ENCODE results near the gene SZT2.

The SZT2 gene

DNA sequence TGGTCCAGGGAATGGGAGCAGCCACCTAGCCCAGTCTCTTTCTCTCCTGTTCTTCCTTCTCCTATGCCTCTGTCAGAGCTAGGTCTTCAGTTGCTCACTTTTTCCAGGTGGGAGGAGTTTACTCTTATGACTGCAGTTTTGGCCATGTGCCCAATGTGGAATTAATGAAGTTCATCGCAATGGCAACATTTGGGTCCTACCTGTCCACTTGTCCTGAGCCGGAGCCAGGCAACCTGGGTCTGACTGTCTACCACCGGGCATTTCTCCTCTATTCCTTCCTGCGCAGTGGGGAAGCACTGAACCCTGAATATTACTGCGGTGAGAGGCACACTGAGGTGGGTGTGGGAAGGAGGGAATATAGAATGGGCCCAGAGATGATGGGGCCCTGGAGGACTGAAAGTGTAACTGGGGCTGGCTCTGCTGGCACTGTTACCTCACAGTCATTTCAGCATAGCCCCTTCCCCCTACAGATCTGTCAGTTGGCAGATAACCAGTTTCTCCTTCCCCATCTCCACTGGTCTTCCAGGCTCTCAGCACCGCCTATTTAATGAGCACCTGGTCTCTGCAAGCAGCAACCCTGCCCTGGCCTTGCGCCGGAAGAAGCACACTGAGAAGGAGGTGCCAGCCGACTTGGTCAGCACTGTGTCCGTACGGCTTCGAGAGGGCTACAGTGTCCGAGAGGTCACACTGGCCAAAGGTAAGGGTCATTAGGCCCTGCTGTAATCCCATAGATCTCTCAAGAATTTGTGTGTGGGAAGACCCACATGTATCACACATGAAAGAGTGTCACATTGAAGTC, 30.1 kb downstream of the SZT2 start:
- Mint-ChIP-seq H3K4me3 (no peak overlapping the region), H3K27me3 (no peaks in the 10 kb centered on the region), H3K4me1 (ENCODE audit: low read depth) (peaks cover 3% of the 10 kb centered on the region), H3K27ac (peak overlapping the region; percentile 65), H3K36me3 (ENCODE audit: low read depth) (peaks cover 59% of the 10 kb centered on the region), H3K9me3 (no peaks in the 10 kb centered on the region)
- no peak for DNase-seq

DNA sequence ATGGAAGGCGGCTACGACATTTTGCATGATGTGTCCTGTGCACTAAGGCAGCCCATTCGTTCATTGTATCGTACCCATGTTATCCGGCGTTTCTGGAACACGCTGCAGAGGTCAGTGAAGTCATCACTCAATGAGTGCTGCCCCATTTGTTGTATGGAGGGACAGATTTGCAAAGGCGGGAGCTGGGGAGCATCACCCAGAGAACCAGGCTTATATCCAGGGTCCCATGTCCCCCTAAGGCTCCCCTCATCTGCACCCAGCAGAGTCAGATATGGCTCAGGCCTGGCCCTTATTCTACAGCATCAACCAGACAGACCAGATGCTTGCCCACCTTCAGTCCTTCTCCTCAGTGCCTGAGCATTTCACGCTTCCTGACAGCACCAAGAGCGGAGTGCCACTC, 31.2 kb downstream of the SZT2 start:
- DNase-seq, result no peak
- no peaks in the 10 kb centered on the region for H3K9me3 Mint-ChIP-seq
- H3K4me3 Mint-ChIP-seq, result no peak overlapping the region
- H3K4me1 Mint-ChIP-seq (ENCODE audit: low read depth), result peaks cover 3% of the 10 kb centered on the region
- H3K36me3 Mint-ChIP-seq (ENCODE audit: low read depth), result peaks cover 65% of the 10 kb centered on the region
- no peaks in the 10 kb centered on the region for H3K27me3 Mint-ChIP-seq
- no peak overlapping the region for H3K27ac Mint-ChIP-seq

DNA sequence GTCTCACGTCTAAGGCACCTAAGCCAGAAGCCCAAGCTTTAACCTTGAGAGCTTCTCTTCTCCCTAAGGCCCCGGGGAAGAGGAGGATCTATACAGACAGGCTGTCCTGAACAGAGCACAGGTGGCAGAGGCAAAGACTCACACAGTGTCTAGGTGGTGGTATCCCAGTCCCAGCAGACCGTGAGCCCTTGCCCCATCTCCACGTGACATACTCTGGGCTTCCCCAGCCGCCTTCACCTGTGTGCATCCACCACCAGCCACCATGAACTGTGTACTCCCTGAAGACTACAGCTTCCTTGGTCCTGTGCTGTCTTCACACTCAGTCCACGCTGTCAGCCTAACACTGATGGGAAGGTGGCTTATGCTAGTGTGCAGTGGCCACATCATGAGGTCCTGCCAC, 31.7 kb downstream of the SZT2 start:
- Mint-ChIP-seq H3K36me3 (ENCODE audit: low read depth) (peaks cover 71% of the 10 kb centered on the region), H3K27me3 (no peaks in the 10 kb centered on the region), H3K4me1 (ENCODE audit: low read depth) (peaks cover 3% of the 10 kb centered on the region), H3K4me3 (no peak overlapping the region), H3K27ac (no peak overlapping the region), H3K9me3 (no peaks in the 10 kb centered on the region)
- DNase-seq, result no peak

DNA sequence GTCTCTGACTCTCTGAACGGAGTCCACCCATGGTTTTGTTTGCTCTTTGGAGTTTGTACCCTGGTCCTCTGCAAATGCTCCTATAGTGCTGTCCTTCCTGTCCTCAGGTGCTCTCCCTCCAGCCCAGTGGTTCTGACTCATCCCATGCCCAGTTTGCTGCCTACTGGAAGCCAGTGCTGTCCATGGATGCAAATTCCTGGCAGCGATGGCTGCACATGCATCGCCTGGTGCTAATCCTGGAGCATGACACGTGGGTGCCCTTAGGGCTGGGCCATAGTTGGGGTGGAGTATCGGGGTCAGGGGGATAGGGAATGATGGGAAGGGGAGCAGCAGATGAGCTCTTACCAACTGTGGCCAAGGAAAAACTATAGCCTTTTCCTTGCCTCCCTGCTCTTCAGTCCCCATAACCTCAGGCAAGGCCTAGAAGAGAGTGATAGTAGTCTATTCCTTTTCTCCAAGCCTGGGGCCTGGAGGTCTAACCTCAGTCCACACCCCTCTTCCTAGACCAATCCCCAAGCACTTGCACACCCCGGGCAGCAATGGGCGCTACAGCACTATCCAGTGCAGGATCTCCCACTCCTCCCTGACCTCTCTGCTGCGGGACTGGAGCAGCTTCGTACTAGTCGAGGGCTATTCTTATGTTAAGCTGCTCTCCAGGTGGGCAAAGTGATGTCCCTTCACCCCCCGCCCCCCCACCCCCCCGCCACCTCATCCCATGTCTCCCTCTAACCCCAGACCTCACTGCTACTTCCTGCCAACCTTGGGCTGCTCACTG, 32.5 kb downstream of the SZT2 start:
- no peak overlapping the region for H3K4me3 Mint-ChIP-seq
- no peak overlapping the region for H3K27ac Mint-ChIP-seq
- no peak for DNase-seq
- H3K4me1 Mint-ChIP-seq (ENCODE audit: low read depth), result peaks cover 3% of the 10 kb centered on the region
- H3K9me3 Mint-ChIP-seq, result no peaks in the 10 kb centered on the region
- no peaks in the 10 kb centered on the region for H3K27me3 Mint-ChIP-seq
- peaks cover 78% of the 10 kb centered on the region for H3K36me3 Mint-ChIP-seq (ENCODE audit: low read depth)

DNA sequence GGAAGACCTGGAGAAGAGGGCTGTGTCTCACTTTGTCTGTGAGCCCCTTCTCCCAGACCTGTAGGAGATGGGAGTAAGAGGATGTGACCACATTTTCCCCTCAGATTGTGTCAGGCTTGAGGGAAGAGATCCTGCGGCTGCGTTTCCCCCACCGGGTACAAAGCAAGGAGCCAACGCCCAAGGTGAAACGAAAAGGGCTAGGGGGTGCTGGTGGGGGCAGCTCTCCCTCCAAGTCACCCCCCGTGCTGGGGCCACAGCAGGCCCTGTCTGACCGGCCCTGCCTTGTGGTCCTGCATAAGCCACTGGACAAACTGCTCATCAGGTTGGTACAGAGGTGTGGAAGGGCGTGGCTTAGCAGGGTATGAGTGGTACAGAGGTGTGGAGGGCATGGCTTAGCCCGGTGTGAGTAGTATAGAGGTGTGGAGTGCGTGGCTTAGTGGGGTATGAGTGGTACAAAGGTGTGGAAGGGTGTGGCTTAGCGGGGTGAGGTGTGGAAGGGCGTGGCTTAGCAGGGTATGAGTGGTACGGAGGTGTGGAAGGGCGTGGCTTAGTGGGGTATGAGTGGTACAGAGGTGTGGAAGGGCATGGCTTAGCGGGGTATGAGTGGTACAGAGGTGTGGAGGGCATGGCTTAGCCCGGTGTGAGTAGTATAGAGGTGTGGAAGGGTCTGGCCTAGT, 33.4 kb downstream of the SZT2 start:
- no peaks in the 10 kb centered on the region for H3K27me3 Mint-ChIP-seq
- DNase-seq, result no peak
- H3K36me3 Mint-ChIP-seq (ENCODE audit: low read depth), result peaks cover 88% of the 10 kb centered on the region
- H3K4me3 Mint-ChIP-seq, result no peak overlapping the region
- H3K9me3 Mint-ChIP-seq, result no peaks in the 10 kb centered on the region
- peaks cover 3% of the 10 kb centered on the region for H3K4me1 Mint-ChIP-seq (ENCODE audit: low read depth)
- peak overlapping the region; percentile 38 for H3K27ac Mint-ChIP-seq

DNA sequence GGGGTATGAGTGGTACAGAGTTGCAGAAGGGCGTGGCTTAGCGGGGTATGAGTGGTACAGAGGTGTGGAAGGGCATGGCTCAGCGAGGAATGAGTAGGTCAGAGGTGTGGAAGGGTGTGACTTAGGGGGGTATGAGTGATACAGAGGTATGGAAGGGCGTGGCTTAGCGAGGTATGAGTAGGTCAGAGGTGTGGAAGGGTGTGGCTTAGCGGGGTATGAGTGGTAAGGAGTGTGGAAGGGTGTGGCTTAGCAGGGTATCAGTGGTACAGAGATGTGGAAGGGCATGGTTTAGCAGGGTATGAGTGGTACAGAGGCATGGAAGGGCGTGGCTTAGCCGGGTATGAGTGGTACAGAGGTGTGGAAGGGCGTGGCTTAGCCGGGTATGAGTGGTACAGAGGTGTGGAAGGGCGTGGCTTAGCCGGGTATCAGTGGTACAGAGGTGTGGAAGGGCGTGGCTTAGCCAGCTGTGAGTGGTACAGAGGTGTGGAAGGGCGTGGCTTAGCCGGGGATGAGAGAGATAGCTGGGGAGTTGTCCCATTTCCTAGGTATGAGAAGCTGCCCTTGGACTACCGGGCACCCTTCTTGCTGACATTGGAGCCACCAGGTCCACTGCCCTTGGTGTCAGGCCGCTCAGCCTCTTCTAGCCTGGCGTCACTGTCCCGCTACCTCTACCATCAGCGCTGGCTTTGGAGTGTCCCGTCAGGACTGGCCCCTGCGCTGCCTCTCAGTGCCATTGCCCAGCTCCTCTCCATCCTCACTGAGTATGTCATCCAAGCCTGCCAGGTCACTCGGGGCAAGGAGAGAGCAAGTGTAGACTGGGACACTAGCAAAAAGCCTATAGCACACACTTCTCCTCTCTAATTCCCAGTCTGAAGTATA, 34.2 kb downstream of the SZT2 start:
- no peak overlapping the region for H3K4me3 Mint-ChIP-seq
- H3K27me3 Mint-ChIP-seq, result no peaks in the 10 kb centered on the region
- H3K9me3 Mint-ChIP-seq, result no peaks in the 10 kb centered on the region
- H3K4me1 Mint-ChIP-seq (ENCODE audit: low read depth), result peaks cover 3% of the 10 kb centered on the region
- H3K27ac Mint-ChIP-seq, result peak overlapping the region; percentile 38
- peaks cover 95% of the 10 kb centered on the region for H3K36me3 Mint-ChIP-seq (ENCODE audit: low read depth)
- no peak for DNase-seq

DNA sequence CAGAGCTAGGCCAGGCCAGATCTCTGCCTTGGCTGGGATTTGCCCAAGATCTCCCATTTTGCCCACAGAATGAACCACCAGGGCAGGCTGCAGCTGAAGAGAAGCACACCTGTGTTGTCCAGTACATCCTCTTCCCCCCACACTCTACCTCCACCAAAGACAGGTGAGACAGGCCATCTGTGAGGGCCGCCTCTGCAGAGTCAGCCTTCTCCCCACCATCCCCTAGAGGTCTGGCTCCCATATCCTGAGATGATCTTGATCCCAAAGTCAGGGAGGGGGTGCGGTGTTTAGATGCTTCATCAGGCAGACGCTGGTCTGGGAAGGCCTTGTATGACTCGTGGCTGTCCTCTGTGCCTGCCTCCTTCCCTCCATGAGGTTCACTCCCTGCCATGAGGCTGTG, 35.3 kb downstream of the SZT2 start:
- H3K27ac Mint-ChIP-seq, result peak overlapping the region; percentile 22
- H3K9me3 Mint-ChIP-seq, result no peaks in the 10 kb centered on the region
- peaks cover 96% of the 10 kb centered on the region for H3K36me3 Mint-ChIP-seq (ENCODE audit: low read depth)
- no peak overlapping the region for H3K4me3 Mint-ChIP-seq
- DNase-seq, result no peak
- no peaks in the 10 kb centered on the region for H3K27me3 Mint-ChIP-seq
- H3K4me1 Mint-ChIP-seq (ENCODE audit: low read depth), result no peaks in the 10 kb centered on the region

DNA sequence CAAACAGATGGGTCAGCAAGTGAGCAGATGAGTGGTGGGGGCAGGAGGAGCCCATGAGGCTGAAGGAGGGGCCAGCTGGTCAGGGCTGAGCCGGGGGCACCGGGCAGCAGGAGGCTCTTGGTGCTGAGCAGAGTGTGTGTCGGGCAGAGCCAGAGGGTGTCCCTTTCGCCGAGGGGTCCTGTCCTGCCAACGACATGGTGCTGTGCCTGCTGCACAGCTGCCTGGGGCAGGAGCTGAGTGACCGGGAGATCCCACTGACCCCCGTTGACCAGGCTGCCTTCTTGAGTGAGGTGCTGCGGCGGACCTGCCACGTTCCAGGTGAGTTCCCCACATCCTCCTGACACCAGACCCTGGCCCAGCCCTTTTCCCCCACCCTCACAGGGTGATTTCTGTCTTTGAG, 36.5 kb downstream of the SZT2 start:
- DNase-seq, result no peak
- Mint-ChIP-seq H3K27ac (no peak overlapping the region), H3K36me3 (ENCODE audit: low read depth) (peaks cover 96% of the 10 kb centered on the region), H3K27me3 (no peaks in the 10 kb centered on the region), H3K4me1 (ENCODE audit: low read depth) (no peaks in the 10 kb centered on the region), H3K4me3 (no peak overlapping the region), H3K9me3 (no peaks in the 10 kb centered on the region)

DNA sequence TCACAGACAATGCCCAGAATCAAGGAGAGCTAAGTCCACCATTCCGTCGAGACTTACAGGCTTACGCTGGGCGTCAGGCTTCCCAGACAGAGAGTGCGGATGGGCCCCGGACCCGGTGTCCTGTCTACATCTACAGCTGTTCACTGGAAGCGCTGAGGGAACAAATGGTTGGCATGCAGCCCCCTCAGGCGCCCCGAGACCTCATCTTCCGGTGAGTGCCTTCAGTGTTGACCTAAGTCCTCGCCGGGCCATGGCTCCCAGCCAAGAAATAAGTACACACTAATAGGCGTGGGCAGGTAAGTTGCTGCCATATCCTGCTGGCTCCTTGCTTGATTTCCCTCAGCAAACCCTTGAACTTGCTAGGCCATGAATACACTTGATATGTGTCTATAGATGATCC, 37.8 kb downstream of the SZT2 start:
- no peaks in the 10 kb centered on the region for H3K4me1 Mint-ChIP-seq (ENCODE audit: low read depth)
- no peak for DNase-seq
- H3K4me3 Mint-ChIP-seq, result no peak overlapping the region
- H3K27ac Mint-ChIP-seq, result no peak overlapping the region
- no peaks in the 10 kb centered on the region for H3K9me3 Mint-ChIP-seq
- no peaks in the 10 kb centered on the region for H3K27me3 Mint-ChIP-seq
- H3K36me3 Mint-ChIP-seq (ENCODE audit: low read depth), result peaks cover 99% of the 10 kb centered on the region

DNA sequence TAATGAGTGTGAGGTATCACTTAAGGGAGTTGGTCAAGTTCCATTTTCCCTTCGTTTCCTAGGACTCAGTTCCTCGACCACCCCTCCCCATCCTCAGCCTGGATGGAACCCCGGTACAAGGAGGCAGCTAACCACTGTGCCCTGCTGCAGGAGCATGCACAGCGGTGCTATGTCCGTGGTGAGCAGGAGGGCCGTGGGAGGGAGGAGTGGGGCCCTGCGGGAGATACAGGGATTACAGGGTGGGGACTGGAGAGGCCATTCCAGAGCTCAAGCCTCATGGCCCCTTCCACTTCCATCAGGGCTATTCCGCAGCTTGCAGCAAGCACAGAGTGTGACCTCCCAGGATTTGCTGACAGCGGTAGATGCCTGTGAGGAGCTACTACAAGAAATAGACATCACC, 38.2 kb downstream of the SZT2 start:
- Mint-ChIP-seq H3K36me3 (ENCODE audit: low read depth) (peaks cover 99% of the 10 kb centered on the region), H3K27ac (no peak overlapping the region), H3K27me3 (no peaks in the 10 kb centered on the region), H3K9me3 (no peaks in the 10 kb centered on the region), H3K4me3 (no peak overlapping the region), H3K4me1 (ENCODE audit: low read depth) (no peaks in the 10 kb centered on the region)
- DNase-seq, result no peak

DNA sequence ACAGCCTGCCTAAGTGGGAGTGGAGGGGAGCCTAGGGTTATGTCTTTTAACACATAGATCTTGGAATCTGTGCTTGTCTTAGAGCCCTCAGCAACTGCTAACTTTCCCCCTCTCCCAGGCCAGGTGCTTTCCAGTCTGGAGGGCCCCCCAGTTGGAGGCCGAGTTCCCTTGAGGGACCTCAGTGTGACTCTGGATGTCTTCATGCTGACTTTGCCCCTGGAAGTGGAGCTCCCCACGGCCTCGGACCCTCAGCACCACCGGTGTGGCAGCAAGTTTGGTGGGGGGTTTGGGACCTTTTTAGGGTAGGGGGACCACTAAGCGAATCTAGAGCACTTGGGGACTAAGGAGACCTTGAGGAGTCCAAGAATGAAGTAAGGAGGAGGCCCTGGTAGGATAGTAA, 41.1 kb downstream of the SZT2 start:
- Mint-ChIP-seq H3K4me1 (ENCODE audit: low read depth) (no peaks in the 10 kb centered on the region), H3K27ac (no peak overlapping the region), H3K4me3 (no peak overlapping the region), H3K9me3 (no peaks in the 10 kb centered on the region), H3K36me3 (ENCODE audit: low read depth) (peaks cover 97% of the 10 kb centered on the region), H3K27me3 (no peaks in the 10 kb centered on the region)
- DNase-seq, result no peak

DNA sequence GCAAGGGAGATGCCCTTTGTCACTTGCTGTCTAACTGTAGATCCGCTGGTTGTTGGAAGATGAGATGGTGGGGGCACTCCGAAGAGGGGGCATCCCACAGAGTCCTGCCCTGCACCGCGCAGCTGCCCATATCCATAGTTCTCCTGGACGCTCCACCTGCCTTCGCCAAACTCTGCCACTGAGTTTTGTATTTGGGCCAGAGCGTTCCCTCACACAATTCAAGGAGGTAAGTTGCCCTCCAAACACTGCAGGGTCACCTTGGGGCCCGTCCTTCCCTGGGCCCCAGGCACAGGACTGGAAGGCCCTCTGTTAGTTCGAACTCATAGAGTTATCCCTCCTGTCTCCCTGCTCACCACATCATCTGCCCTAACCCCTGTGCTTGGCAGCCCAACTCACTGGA, 42.0 kb downstream of the SZT2 start:
- H3K9me3 Mint-ChIP-seq, result no peaks in the 10 kb centered on the region
- no peak for DNase-seq
- peaks cover 97% of the 10 kb centered on the region for H3K36me3 Mint-ChIP-seq (ENCODE audit: low read depth)
- H3K4me1 Mint-ChIP-seq (ENCODE audit: low read depth), result no peaks in the 10 kb centered on the region
- no peaks in the 10 kb centered on the region for H3K27me3 Mint-ChIP-seq
- H3K27ac Mint-ChIP-seq, result no peak overlapping the region
- no peak overlapping the region for H3K4me3 Mint-ChIP-seq

DNA sequence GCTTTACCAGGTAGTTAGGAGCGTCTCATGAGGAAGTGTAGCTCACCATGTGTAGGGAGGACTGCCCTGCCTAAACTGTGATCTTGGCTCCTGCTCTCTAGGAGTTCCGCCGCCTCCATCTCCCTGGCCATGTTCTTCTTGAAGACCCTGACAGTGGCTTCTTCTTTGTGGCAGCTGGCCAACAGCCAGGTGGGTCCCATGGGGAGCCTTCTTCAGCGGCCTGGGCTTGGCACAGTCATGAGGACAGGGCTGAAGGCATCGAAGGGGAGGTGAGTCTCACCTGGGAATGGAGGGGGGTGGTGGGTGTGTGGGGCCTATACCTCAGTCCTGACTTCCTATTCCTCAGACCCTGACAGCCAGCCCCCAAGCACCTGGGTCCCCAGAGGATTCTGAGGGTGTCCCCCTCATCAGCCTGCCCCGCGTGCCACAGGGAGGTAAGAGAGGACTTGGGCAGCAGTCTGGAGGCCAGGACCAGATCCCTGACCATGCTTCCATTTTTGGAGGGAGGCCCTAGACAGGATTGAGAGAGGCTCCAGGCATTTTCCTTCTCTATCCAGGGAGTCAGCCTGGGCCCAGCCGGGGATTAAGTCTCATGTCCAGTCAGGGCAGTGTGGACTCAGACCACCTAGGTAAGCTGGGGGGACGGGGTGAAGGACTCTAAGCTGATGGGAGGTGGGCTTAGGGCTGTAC, 42.6 kb downstream of the SZT2 start:
- H3K27ac Mint-ChIP-seq, result no peak overlapping the region
- no peak overlapping the region for H3K4me3 Mint-ChIP-seq
- H3K27me3 Mint-ChIP-seq, result no peaks in the 10 kb centered on the region
- peaks cover 97% of the 10 kb centered on the region for H3K36me3 Mint-ChIP-seq (ENCODE audit: low read depth)
- no peaks in the 10 kb centered on the region for H3K4me1 Mint-ChIP-seq (ENCODE audit: low read depth)
- no peaks in the 10 kb centered on the region for H3K9me3 Mint-ChIP-seq
- no peak for DNase-seq

DNA sequence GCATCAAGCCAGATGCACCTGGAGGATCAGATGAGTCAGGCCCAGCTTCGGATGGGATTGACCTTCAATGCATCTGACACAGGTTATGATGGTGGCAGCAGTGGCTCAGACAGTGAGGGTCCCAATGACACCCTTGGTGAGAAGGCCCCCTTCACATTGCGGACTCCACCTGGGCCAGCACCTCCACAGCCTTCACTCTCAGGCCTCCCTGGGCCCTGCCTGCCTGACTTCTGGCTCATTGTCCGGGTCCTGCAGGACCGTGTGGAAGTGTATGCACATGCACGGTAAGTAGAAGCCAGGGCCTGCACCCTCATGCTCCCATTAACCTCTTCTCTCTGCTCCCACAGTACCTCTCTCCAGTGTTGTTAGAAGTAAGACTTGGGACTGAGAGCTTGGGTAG, 43.2 kb downstream of the SZT2 start:
- no peaks in the 10 kb centered on the region for H3K4me1 Mint-ChIP-seq (ENCODE audit: low read depth)
- no peak overlapping the region for H3K4me3 Mint-ChIP-seq
- no peak overlapping the region for H3K27ac Mint-ChIP-seq
- DNase-seq, result no peak
- no peaks in the 10 kb centered on the region for H3K27me3 Mint-ChIP-seq
- H3K9me3 Mint-ChIP-seq, result no peaks in the 10 kb centered on the region
- peaks cover 97% of the 10 kb centered on the region for H3K36me3 Mint-ChIP-seq (ENCODE audit: low read depth)

All from activated T-cell treated with anti-CD3 and anti-CD28 coated beads, Interleukin-2, amount 50 U/mL, for 24 hours (primary cell).